HG03039 (cell line): ENCODE measurements around the gene AGBL5.
"Not testable (repeated sequence)": the region's sequence is repeated elsewhere in the genome, so short reads cannot be mapped to it uniquely, and the experiment has no call there.

Source experiments
- ATAC-seq: cut with Tn5 transposase; IDR thresholded peaks from one replicate; pipeline ENCODE4 v1.9.1; 2021; ENCODE audit warnings: mild to moderate bottlenecking, moderate library complexity; ENCODE audit not compliant: unreplicated experiment

AGBL5 gene

GRCh38 chr2:27115519-27115918, 64.1 kb downstream of the AGBL5 start:
- ATAC-seq: no peak

- ATAC-seq: no peak
These were observed 66.6 kb downstream of the AGBL5 start for GRCh38 chr2:27117995-27118524.

- no peak for ATAC-seq
These were observed 67.3 kb downstream of the AGBL5 start, which contains the start of gene CGREF1 for GRCh38 chr2:27118525-27119329. TSS of gene CGREF1 (minus strand) at chr2:27119128. CDS start at chr2:27104366, 14,762 bp downstream.

GRCh38 chr2:27119330-27119670, 67.8 kb downstream of the AGBL5 start:
- not testable (repeated sequence) for ATAC-seq
